ENCODE measurements around the gene SMIM26. TPM values are rescaled to one million over a fixed set of nuclear protein-coding genes. Genes with fewer than 3 reads are reported as not detected.
A peak's percentile ranks its signal among the peaks of the same experiment; 100 is the strongest.

Gene SMIM26
- total and polyA plus RNA-seq, 2 of the 13 experiments (the other 11 are each of a cell fraction or from before 2014, with no cell fraction given): 214 to 249 TPM

GRCh38 chr20:18529041-18529440 lies 38.2 kb upstream of the SMIM26 start:
- FAIRE-seq (peak; percentile 4), DNase-seq (ENCODE audit: low spot score) (no peak), ATAC-seq (no peak)
- no peak overlapping the region for H2AFZ ChIP-seq (ENCODE audit: low read length)
- no peaks in the 10 kb centered on the region for H3K9me3 ChIP-seq (ENCODE audit: low read length)
- H3K4me2 ChIP-seq (ENCODE audit: low read depth, low read length): no peak overlapping the region
- TF ChIP-seq RXRB (CRISPR knock-in tag; IDR thresholded peaks at IDR 0.05; ENCODE audit: borderline replicate concordance) (no peak), TEAD3 (CRISPR knock-in tag; optimal IDR thresholded peaks at IDR 0.05; ENCODE audit: borderline replicate concordance) (no peak), ZNF343 (CRISPR knock-in tag; IDR thresholded peaks at IDR 0.05) (no peak), ZSCAN21 (CRISPR knock-in tag; IDR thresholded peaks at IDR 0.05; ENCODE audit: borderline replicate concordance) (no peak), SAFB2 (CRISPR knock-in tag; IDR thresholded peaks at IDR 0.05; ENCODE audit: borderline replicate concordance, low read depth) (no peak), SOX5 (CRISPR knock-in tag; IDR thresholded peaks at IDR 0.05; ENCODE audit: borderline replicate concordance) (no peak), KLF16 (CRISPR knock-in tag; IDR thresholded peaks at IDR 0.05) (no peak)
- TF ChIP-seq, protein P1, sequence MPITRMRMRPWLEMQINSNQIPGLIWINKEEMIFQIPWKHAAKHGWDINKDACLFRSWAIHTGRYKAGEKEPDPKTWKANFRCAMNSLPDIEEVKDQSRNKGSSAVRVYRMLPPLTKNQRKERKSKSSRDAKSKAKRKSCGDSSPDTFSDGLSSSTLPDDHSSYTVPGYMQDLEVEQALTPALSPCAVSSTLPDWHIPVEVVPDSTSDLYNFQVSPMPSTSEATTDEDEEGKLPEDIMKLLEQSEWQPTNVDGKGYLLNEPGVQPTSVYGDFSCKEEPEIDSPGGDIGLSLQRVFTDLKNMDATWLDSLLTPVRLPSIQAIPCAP (CRISPR knock-in tag; IDR thresholded peaks at IDR 0.05; ENCODE audit: low read depth): no peak
- no peaks in the 10 kb centered on the region for H3K27me3 ChIP-seq (ENCODE audit: control insufficient read depth in 1 of 2, insufficient read depth in 2 of 2, low read length in 2 of 2)
- in situ Hi-C loops (cut with HindIII; ENCODE audit: extremely low pct_ligation_motif_present, low pct_unique_long_range_greater_than_20kb) (no loop called here), intact Hi-C loops (cut with micrococcal nuclease; ENCODE audit: unreplicated experiment) (no loop called here)
- H3K4me1 ChIP-seq (ENCODE audit: insufficient read depth, low read length): peaks cover 14% of the 10 kb centered on the region
- no TSS peak for BruUV-seq (replicated peaks)
- H3K9ac ChIP-seq (ENCODE audit: insufficient read depth, low read depth, low read length): no peak overlapping the region
- ChIA-PET POLR2A (interaction anchor here (1.2 to 1.7 kb wide), 2 partner anchors 22 to 62 kb away, joined by 3 to 7 read pairs; partner anchors contain the start of genes DZANK1, POLR3F and SEC23B), CTCF (ENCODE audit: low intra/inter-chr PET ratio, low total read pairs) (no interaction called here)
- no peak overlapping the region for H3K27ac ChIP-seq (ENCODE audit: extremely low read length, insufficient read depth, low read length)
- no peaks in the 10 kb centered on the region for H3K79me2 ChIP-seq (ENCODE audit: insufficient read depth, low read length)
- H3K36me3 ChIP-seq (replicated peaks in 1 of 2; ENCODE audit: control insufficient read depth in 1 of 2, insufficient read depth in 2 of 2, low read length in 2 of 2): peaks cover 60 to 94% of the 10 kb centered on the region in 2 experiments
- H3K4me3 ChIP-seq (replicated peaks in 1 of 3; ENCODE audit: insufficient read depth in 1 of 3, low read depth in 2 of 3, low read length in 3 of 3): no peak overlapping the region
- no peaks in the 10 kb centered on the region for H4K20me1 ChIP-seq (ENCODE audit: insufficient read depth, low read length)

GRCh38 chr20:18532626-18533025 lies 34.6 kb upstream of the SMIM26 start:
- no peak overlapping the region for H2AFZ ChIP-seq (ENCODE audit: low read length)
- H3K9ac ChIP-seq (ENCODE audit: insufficient read depth, low read depth, low read length): no peak overlapping the region
- TF ChIP-seq GTF2F1 (IDR thresholded peaks at IDR 0.05; ENCODE audit: low read length) (no peak), CREB1 (IDR thresholded peaks at IDR 0.05) (peak; percentile 21; the same call in 1 of the 2 replicates), CREB1 (CRISPR knock-in tag; IDR thresholded peaks at IDR 0.05) (no peak)
- ATAC-seq: no peak
- H3K4me1 ChIP-seq (ENCODE audit: insufficient read depth, low read length): peaks cover 20% of the 10 kb centered on the region
- no peak for DNase-seq (ENCODE audit: low spot score)
- no peak overlapping the region for H3K27ac ChIP-seq (ENCODE audit: extremely low read length, insufficient read depth, low read length)
- intact Hi-C loops (cut with micrococcal nuclease; ENCODE audit: unreplicated experiment) (no loop called here), in situ Hi-C loops (cut with HindIII; ENCODE audit: extremely low pct_ligation_motif_present, low pct_unique_long_range_greater_than_20kb) (no loop called here)
- H3K27me3 ChIP-seq (ENCODE audit: control insufficient read depth in 1 of 2, insufficient read depth in 2 of 2, low read length in 2 of 2): no peaks in the 10 kb centered on the region
- peak; percentile 46 for FAIRE-seq
- no peaks in the 10 kb centered on the region for H4K20me1 ChIP-seq (ENCODE audit: insufficient read depth, low read length)
- no peaks in the 10 kb centered on the region for H3K9me3 ChIP-seq (ENCODE audit: low read length)
- BruUV-seq (replicated peaks): no TSS peak
- H3K4me2 ChIP-seq (ENCODE audit: low read depth, low read length): no peak overlapping the region
- ChIA-PET POLR2A (no interaction called here), CTCF (ENCODE audit: low intra/inter-chr PET ratio, low total read pairs) (no interaction called here)
- peaks cover 46 to 82% of the 10 kb centered on the region in 2 experiments for H3K36me3 ChIP-seq (replicated peaks in 1 of 2; ENCODE audit: control insufficient read depth in 1 of 2, insufficient read depth in 2 of 2, low read length in 2 of 2)
- no peaks in the 10 kb centered on the region for H3K79me2 ChIP-seq (ENCODE audit: insufficient read depth, low read length)
- no peak overlapping the region for H3K4me3 ChIP-seq (replicated peaks in 1 of 3; ENCODE audit: insufficient read depth in 1 of 3, low read depth in 2 of 3, low read length in 3 of 3)
- 92% methylated on average over 6 of the region's 6 CpGs for WGBS (ENCODE audit: low lambda C conversion rate)

Data from HepG2 (cell line).